ENCODE measurements around the gene EXTL1.

DNA sequence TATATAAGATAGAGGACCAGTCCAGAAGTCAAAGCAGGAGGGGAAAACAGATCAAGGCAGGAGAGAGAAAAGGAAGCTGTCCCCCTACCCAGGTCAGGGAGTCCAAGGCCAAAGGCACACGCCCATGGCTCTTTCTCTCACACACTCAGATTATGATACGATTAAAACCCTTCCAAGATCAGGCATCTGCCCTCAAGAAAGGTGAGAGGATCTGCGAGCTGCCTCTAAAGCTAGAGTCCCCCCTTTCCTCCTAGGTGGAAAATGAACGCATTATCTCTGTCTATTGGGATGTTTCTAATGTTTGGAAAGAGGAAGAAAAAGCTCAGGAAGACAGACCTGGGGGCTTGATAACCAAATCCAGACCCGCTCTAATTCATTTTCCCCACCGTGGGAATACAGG lies 31.3 kb upstream of the EXTL1 start:
- TF ChIP-seq POLR2AphosphoS5 (IDR thresholded peaks at IDR 0.05; ENCODE audit: insufficient read depth, low read depth, low read length), result no peak
- no peak for TF ChIP-seq POLR2A (IDR thresholded peaks at IDR 0.05; ENCODE audit: low read depth, low read length)
- TF ChIP-seq EZH2 (IDR thresholded peaks at IDR 0.05; ENCODE audit: borderline replicate concordance, low read depth, low read length, severe bottlenecking), result no peak
- TF ChIP-seq, protein P1, sequence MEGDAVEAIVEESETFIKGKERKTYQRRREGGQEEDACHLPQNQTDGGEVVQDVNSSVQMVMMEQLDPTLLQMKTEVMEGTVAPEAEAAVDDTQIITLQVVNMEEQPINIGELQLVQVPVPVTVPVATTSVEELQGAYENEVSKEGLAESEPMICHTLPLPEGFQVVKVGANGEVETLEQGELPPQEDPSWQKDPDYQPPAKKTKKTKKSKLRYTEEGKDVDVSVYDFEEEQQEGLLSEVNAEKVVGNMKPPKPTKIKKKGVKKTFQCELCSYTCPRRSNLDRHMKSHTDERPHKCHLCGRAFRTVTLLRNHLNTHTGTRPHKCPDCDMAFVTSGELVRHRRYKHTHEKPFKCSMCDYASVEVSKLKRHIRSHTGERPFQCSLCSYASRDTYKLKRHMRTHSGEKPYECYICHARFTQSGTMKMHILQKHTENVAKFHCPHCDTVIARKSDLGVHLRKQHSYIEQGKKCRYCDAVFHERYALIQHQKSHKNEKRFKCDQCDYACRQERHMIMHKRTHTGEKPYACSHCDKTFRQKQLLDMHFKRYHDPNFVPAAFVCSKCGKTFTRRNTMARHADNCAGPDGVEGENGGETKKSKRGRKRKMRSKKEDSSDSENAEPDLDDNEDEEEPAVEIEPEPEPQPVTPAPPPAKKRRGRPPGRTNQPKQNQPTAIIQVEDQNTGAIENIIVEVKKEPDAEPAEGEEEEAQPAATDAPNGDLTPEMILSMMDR (IDR thresholded peaks at IDR 0.05; ENCODE audit: extremely low read depth in 1 of 2, insufficient read depth in 1 of 2, low read depth in 1 of 2, low read length in 2 of 2), result no peak
- TF ChIP-seq, protein P2, sequence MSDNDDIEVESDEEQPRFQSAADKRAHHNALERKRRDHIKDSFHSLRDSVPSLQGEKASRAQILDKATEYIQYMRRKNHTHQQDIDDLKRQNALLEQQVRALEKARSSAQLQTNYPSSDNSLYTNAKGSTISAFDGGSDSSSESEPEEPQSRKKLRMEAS (IDR thresholded peaks at IDR 0.05; ENCODE audit: insufficient read depth, insufficient read length), result no peak
- no peak for TF ChIP-seq MYC (IDR thresholded peaks at IDR 0.05; ENCODE audit: low read depth, low read length)
